HG03097 (cell line): ENCODE data around the gene OPA3.

Source experiments
- ATAC-seq: cut with Tn5 transposase; IDR thresholded peaks from one replicate; pipeline ENCODE4 v1.9.1; 2021; ENCODE audit not compliant: unreplicated experiment, low FRiP score

Gene OPA3

GRCh38 chr19:45568732-45569131, 15.9 kb downstream of the OPA3 start:
- no peak for ATAC-seq

- ATAC-seq = no peak
These were observed 17.0 kb downstream of the OPA3 start for GRCh38 chr19:45567609-45568008.

DNA sequence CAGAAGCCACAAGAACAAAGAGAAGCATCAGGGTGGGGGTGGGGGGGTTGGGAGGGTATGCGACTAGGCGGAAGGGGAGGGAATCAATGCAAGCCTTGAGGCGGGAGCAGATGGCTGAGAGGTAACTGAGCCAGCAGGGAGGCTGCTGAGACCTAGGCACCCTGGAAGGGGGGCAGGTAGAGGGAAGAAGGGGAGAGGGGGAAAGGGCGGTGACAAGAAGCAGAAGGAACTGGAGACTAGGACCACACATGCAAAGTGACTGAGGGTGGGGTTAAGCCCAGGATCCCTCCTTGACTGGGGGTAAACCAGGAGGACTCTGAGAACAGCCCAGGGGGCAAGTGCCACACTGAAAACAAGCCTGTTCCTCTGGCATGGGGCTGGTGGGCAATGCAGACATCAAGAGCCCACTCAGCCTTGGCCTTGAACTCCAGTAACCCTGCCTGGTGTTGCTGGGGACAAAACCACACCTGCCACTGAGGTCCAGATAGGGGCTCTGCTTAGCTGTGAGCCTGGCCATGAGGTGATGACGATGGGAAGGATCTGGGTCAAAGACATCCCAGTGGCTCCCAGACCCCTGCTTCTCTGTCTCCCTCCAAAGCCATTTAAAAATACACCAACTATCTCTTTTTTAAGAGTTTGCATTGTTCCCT, 20.3 kb downstream of the OPA3 start:
- ATAC-seq = no peak

DNA sequence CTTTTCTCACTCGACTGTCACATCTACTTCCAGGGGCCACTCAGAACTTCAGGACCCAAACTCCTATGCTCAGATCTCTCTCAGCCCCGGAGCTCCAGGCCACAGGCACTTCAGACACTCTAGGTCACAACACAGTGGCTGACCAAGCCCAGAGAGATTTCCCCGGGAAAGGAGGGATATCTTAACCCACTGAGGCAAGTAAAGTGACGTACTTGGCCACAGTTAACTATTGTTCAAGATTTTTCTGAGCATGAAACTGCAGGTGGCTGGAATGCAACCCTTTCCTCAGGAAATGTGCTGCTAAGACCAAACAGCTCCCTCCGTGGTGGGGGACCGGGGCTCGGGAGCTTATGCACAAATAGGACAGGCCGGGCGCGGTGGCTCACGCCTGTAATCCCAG, 23.9 kb downstream of the OPA3 start:
- ATAC-seq = no peak

GRCh38 chr19:45560038-45560437, 24.6 kb downstream of the OPA3 start:
- no peak for ATAC-seq

DNA sequence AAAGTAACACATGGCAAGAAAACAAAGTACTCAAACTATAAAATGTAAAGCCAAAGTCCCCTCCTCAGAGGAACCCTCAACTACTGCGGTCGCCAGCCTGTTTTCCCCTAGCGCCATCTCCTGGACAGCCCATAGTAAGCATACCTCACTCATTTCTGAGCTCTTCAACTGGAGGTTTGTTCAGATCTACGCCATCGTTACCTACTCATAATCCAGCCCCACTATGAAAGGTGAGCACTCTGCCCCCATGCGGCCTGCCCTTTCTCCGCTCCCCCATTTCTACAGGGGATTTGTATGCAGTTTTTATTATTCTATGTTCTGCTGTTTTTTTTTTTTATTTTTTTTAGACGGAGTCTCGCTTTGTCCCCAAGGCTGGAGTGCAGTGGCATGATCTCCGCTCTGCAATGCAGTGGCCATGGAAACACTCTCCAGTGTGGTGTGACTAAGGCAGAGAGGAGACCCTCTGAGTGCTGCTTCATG, 26.2 kb downstream of the OPA3 start:
- ATAC-seq = no peak

GRCh38 chr19:45556835-45557234, 27.8 kb downstream of the OPA3 start:
- no peak for ATAC-seq

- no peak for ATAC-seq
These were observed 30.1 kb downstream of the OPA3 start for GRCh38 chr19:45554481-45554880.

DNA sequence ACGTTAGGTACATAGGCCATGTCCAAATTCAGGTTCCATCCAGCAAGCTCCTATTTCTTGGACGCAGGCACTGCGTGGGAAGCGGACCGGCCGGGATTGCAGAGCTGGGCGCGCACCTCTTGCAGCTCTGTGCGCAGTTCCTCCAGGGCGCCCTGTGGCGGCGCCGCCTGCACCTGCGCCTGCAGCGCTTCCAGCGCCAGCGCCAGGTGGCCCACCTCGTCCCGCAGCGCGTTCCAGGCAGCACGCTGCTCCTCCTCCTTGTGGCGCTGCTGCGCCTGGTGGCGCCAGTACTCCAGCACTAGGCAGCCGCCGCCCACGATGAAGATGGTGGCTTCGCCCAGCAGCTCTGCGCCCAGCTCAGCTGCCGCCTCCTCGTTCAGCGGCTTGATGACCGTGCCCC, 31.1 kb downstream of the OPA3 start:
- no peak for ATAC-seq

DNA sequence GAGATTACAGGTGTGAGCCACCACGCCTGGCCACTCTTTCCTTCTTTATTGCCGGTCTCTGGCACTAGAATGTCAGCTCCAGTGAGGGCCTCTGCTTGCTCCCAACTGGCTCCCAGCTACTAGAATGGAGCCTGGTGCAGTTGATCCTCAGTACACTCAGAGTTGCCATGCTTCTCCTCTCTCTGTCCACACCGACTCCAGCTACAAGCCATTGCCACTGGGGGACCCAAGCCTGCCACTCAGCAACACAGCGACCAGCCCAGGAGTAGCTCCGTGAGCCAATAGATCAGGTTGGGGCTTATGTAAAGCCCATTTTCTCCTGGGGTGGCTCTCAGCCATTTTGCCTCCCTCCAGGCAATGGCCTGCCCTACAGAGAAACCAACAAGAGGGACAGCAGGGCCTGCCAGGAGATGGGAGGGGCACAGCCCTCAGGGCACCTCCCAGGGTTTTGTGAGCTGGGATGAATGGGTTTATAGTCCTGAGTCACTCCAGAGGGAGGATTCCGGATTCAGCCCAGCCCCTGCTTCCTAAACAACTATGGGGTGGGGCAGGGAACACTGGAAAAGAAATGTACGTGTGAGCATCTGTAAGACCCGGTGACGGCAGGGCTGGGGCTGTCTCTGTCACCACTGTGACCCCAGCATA, 36.5 kb downstream of the OPA3 start:
- ATAC-seq = no peak

DNA sequence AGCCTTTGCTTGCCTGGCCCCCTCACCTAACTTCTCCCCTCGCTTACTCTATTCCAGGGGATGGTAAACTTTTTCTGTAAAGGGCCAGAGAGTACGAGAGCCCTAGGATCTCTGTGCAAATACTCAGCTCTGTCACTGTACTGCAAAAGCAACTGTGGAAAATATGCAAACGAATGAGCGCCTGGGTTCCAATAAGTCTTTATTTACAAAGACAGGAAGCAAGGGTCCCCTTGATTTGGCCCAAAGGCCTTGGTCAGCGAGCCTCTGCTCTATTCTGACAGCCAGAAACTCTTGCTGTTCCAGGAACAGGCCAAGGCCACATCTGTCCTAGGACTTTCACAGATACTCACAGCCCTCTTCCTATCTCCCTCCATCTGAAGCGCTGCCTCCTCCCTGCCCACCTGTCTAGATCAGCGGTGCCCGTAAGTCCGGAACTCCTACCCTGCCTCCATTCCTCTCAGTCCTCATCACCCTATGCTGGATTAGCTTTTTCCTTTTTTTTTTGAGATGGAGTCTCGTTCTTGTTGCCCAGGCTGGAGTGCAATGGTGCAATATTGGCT, 37.3 kb downstream of the OPA3 start:
- no peak for ATAC-seq

GRCh38 chr19:45542234-45542668, 42.4 kb downstream of the OPA3 start:
- ATAC-seq = no peak

DNA sequence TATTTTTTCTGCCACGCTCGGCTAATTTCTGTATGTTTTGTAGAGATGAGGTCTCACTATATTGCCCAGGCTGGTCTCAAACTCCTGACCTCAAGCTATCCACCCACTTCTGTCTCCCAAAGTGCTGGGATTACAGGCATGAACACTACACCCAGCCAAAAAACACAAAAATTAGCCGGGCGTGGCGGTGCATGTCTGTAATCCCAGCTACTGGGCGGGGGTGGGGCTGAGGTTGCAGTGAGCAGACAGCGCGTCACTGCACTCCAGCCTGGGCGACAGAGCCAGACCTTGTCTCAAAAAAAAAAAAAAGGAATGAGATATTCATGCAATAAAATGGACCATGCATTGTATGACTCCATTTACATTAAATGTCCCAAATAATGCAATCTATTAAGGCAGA, 45.1 kb downstream of the OPA3 start:
- no peak for ATAC-seq

- no peak for ATAC-seq
These were observed 53.3 kb downstream of the OPA3 start for GRCh38 chr19:45531349-45531748.

DNA sequence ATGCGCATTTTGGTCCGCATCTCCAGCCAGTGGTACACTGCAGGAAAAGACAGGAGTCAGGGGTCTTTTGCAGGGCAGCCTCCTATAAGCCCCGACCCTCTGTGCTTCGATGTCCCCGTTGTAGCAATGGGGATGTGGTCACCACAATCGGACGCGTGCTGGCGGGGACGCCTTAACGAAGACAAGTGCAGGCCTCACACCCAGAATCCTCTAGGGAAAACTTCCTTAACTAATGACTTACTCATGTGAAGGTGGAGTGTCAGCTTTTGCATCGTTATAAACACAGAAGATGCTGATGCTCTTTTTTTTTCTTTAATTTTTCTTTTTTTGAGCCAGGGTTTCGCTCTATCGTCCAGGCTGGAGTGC, 55.2 kb downstream of the OPA3 start:
- no peak for ATAC-seq

GRCh38 chr19:45528744-45529419, 55.7 kb downstream of the OPA3 start:
- ATAC-seq = no peak

DNA sequence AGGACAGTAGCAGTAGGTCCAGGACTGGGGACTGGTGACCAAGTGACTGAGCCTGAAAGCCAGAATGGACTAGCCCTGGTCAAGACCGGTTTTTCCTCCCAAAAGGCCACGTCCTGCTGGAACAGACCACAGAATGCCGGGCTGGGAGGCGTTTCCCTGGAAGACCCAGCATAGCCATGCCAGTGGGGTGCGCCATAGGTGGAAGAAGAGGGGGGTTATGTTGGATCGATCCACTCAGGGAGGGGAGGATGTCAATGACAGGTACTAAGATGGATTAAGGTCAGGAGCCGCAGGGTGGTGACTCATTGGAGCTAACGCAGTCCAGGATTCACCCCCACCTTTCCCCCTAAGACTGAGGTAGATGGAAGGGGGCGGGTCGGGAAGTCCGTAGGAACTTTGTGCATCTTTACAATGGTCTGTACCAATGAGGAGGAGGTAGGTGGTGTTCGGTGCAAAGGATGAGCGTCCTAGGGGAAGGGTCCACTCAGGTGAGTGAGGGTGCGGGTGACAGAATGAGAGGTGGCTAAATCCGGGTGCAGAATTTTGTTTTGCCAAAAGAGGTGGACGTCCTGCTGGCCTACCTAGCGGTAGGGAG, 56.4 kb downstream of the OPA3 start:
- no peak for ATAC-seq

- no peak for ATAC-seq
These were observed 56.9 kb downstream of the OPA3 start for GRCh38 chr19:45527731-45528130.

GRCh38 chr19:45526971-45527370, 57.6 kb downstream of the OPA3 start:
- ATAC-seq = no peak

DNA sequence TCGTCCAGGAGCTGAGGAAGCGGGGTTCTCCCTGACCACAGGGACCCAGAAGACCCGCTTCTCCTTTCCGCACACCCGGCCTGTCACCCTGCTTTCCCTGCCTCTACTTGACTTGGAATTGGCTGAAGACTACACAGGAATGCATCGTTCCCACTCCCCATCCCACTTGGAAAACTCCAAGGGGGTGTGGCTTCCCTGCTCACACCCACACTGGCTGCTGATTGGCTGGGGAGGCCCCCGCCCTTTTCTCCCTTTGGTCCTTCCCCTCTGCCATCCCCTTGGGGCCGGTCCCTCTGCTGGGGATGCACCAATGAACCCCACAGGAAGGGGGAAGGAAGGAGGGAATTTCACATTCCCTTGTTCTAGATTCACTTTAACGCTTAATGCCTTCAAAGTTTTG, 58.5 kb downstream of the OPA3 start:
- no peak for ATAC-seq

- no peak for ATAC-seq
These were observed 60.0 kb downstream of the OPA3 start for GRCh38 chr19:45524575-45525129.
